Fibroblast of the aortic adventitia (primary cell): ENCODE measurements around the gene NHLRC3. TPM values are rescaled to one million over a fixed set of nuclear protein-coding genes. Genes with fewer than 3 reads are reported as not detected.
A peak's percentile ranks its signal among the peaks of the same experiment; 100 is the strongest.

ENCODE experiments used
- DNase-seq: peaks from one replicate; pipeline ENCODE4 v3.0.0-alpha.2; 2010; ENCODE audit warnings: low read depth
- H3K4me3 ChIP-seq: 2 replicates; pipeline ENCODE4 v1.5.1; 2011; ENCODE audit warnings: low read depth, mild to moderate bottlenecking, control low read depth, low read length, moderate library complexity
- total RNA-seq: library from RNA; depleted of rRNA; stranded (reverse); fragments of >200 nt; gene quantifications from 2 replicates; pipeline ENCODE4 v1.2.3, GENCODE V29; 2012; ENCODE audit warnings: low replicate concordance
- TF ChIP-seq, protein P1 (sequence below): IDR thresholded peaks from 2 replicates; pipeline ENCODE4 v1.5.1; 2011; ENCODE audit warnings: mild to moderate bottlenecking, low read length, control low read depth, inconsistent platforms; ENCODE audit not compliant: insufficient read depth

Gene NHLRC3
- total RNA-seq, 1 donor, result 21.2 TPM

GRCh38 chr13:39040206-39040605 is 1.9 kb downstream of the NHLRC3 start:
- peak; percentile 11 for DNase-seq
- TF ChIP-seq, protein P1, sequence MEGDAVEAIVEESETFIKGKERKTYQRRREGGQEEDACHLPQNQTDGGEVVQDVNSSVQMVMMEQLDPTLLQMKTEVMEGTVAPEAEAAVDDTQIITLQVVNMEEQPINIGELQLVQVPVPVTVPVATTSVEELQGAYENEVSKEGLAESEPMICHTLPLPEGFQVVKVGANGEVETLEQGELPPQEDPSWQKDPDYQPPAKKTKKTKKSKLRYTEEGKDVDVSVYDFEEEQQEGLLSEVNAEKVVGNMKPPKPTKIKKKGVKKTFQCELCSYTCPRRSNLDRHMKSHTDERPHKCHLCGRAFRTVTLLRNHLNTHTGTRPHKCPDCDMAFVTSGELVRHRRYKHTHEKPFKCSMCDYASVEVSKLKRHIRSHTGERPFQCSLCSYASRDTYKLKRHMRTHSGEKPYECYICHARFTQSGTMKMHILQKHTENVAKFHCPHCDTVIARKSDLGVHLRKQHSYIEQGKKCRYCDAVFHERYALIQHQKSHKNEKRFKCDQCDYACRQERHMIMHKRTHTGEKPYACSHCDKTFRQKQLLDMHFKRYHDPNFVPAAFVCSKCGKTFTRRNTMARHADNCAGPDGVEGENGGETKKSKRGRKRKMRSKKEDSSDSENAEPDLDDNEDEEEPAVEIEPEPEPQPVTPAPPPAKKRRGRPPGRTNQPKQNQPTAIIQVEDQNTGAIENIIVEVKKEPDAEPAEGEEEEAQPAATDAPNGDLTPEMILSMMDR, result no peak
- H3K4me3 ChIP-seq, result no peak overlapping the region

- H3K4me3 ChIP-seq, result no peak overlapping the region
- TF ChIP-seq, protein P1, result no peak
- no peak for DNase-seq
These were observed 6.3 kb downstream of the NHLRC3 start for GRCh38 chr13:39044536-39044935.

DNA sequence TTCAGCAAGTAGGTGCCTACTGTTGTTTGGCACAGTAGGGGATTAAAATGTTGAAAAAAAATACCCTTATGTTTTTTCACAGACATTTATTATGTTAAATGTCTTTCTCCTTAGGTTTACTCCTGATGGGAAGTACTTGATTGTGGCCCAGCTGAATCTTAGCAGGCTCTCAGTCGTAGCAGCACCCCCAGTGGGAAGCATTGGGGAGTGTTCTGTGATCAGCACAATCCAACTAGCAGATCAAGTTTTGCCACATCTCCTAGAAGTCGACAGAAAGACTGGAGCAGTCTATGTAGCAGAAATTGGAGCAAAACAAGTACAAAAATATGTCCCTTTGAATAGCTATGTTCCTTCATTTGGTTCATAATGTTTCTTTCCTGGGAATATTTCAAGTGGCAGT is 9.3 kb downstream of the NHLRC3 start:
- no peak overlapping the region for H3K4me3 ChIP-seq
- DNase-seq, result no peak
- TF ChIP-seq, protein P1, result no peak

DNA sequence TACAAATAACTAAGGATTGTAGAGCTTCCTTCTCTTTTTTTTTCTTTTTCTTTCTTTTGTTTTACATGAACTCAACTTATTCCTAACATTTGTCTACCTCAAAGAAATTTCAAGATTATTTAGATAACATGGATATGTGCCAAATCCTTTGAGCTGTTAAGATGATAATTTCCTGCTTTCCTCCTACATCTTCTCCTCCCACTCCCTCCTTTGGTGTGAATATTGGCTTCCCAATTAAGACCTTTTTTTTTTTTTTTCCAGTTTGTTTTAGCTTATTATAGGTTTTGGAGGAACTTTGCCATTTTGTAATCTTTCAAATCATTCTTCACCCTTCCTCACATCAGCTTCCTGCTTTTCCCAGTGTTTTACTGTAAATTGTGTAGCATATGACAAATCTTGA is 10.6 kb downstream of the NHLRC3 start:
- TF ChIP-seq, protein P1, result no peak
- H3K4me3 ChIP-seq, result no peak overlapping the region
- DNase-seq, result no peak

GRCh38 chr13:39049274-39049673 is 11.0 kb downstream of the NHLRC3 start:
- DNase-seq, result no peak
- H3K4me3 ChIP-seq, result no peak overlapping the region
- TF ChIP-seq, protein P1, result no peak

GRCh38 chr13:39051157-39051556 is 12.9 kb downstream of the NHLRC3 start:
- TF ChIP-seq, protein P1, result peak; percentile 47
- peak; percentile 61 for DNase-seq
- no peak overlapping the region for H3K4me3 ChIP-seq

- DNase-seq, result no peak
- H3K4me3 ChIP-seq, result no peak overlapping the region
- TF ChIP-seq, protein P1, result no peak
These were observed 14.7 kb downstream of the NHLRC3 start for GRCh38 chr13:39052944-39053343.
